EL (cell line): ENCODE data around the gene CDC45.
A peak's percentile ranks its signal among the peaks of the same experiment; 100 is the strongest.

Experiments
- DNase-seq: peaks from one replicate; pipeline ENCODE4 v3.0.0-alpha.2; 2016

CDC45 gene

DNA sequence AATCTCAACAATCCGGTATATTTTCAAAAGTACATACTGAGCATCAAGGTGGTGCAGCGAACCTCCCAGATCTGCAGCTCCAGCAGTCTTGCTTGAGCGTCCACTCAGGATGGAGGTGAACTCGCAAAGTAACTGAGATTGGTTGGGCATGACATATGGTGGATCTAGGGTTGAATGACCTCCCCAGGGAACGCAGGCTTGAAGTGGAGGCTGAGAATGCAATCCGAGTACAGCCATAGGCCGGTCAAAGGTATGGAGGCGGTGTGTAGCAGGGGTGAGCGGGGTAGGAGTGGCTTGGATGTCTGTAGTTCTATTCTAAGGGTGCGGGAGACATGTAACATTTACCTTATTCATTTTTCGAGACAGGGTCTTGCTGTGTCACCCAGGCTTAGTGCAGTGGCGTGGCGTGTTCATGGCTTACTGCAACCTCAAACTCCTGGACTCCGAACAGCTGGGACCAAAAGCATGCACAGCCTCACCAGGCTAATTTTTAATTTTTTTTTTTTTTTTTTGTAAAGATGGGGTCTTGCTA, 31.6 kb upstream of the CDC45 start:
- peak; percentile 59 for DNase-seq

GRCh38 chr22:19448739-19449421, 30.8 kb upstream of the CDC45 start:
- no peak for DNase-seq

- DNase-seq = no peak
Measured at GRCh38 chr22:19449422-19449767, 30.3 kb upstream of the CDC45 start.

DNA sequence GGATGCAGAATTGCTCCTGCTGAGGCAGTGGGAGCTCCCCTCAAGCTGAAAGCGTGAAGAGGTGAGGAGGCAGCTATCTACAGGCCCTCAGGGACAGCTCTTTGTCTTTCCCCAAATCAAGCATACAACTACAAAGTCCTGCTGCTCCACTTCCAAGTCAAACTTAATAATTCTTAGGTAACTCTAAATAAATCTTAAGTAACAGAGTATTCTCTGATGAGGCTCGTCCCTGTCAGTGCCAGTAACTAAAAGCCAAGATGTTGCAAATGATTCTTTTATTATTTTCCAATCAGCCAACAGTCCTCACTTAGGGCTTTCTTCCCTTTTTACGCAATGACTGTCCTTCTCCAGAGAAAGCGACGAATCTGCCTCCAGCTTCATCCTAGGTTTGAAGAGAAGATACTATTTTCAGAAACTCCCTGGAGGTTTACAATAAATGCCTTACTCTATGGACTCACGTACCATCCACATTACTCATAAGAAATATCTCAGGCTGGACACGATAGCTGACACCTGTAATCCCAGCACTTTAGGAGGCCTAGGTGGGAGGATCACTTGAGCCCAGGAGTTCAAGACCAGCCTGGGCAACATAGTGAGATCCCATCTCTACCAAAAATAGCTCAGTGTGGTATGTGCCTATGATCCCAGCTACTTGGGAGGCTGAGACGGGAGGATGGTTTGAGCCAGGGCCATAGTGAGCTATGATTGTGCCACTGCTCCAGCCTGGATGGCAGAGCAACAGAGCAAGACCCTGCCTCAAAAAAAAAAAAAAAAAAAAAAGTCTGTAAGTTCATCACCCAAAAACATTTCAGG, 29.2 kb upstream of the CDC45 start:
- DNase-seq = no peak

- no peak for DNase-seq
Measured at GRCh38 chr22:19451570-19451969, 28.1 kb upstream of the CDC45 start.

DNA sequence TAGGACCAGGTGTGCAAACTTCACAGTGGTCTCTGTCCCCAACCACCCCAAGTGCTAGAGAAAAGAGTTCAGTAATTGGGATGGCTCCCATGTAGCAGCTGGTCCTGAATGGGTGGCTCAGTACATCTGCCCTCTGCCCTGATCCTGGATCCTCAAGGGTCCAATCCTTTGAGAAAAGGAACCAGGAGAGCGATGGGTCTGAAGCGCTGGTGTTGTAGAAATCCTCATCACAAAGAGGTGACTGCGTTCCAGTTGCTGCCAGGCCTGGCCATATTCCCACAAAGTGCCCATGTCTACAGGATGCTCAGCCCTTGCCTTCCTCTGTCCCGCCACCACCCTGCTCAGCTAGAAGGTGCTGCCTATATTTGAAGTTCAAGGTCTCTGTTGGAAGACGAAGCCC, 26.0 kb upstream of the CDC45 start:
- no peak for DNase-seq

DNA sequence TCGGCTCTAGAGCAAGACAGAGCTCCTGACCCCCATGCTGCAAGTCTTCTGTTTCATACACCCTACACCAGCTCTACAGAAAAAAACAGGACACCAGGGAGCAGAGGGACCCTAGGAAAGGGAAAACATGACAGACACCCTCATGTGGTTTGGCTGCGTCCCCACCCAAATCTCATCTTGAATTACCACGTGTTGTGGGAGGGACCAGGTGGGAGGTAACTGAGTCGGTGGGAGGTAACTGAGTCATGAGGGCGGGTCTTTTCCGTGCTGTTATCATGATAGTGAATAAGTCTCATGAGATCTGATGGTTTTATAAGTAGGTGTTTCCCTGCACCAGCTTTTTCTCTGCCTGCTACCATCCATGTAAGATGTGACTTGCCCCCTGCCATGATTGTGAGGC, 25.6 kb upstream of the CDC45 start:
- DNase-seq = no peak

- no peak for DNase-seq
Measured at GRCh38 chr22:19455033-19455432, 24.7 kb upstream of the CDC45 start.

DNA sequence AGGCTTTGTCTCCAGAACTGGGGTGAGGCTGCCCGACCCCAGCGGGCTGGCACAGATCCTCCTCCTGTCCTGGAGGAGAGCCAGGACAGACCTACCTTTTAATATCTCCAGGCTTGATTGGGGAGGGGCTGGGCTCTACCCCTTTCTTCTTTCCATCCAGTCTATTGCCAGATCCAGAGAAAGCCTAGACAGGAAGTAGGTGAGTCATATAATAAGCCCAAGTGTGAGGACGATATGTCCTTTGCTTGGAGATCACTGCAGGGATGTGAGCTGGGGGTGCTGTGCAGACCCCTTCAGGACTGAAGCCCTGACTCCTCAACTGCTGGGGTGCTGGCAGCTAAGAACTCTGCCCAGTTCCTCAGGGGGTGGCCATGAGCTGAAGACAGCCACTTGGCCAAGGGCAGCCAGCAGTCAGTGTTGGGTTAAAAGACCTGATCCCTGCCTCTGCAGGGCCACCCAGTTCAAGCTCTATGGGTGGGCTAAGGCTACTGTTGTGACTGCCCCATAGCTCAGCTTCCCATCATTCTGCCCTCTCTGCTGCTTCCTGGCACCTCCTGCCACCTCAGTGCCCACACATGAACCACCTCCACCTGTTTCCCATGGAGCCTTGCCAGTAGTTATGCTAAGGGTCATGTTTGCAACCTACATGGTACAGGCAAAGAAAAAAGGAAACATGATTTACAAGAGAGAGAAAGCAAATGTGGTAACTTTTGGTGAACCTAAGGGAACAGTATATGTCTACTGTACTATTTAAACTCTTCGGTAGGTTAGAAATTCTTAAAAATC, 23.9 kb upstream of the CDC45 start:
- DNase-seq = no peak

- no peak for DNase-seq
Measured at GRCh38 chr22:19456541-19456940, 23.2 kb upstream of the CDC45 start.

- DNase-seq = no peak
Measured at GRCh38 chr22:19457828-19458428, 21.8 kb upstream of the CDC45 start.

DNA sequence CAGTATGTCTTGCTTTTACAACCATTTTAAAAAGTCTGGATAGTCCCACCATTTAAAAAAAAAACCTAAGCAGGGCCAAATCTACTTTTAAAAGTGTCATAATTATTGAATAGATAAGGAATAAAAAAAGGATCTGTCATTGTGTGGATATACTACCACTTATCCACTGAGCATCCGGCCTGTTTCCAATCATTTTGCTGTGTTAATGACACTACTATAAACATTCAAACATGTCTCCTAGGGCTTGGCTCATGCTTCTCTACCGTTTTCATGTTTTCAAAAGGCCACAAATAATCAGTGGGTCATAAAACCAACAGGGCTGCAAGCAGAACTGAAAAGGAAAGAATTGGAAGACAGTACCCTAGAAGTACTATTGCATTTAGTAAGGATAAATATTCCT, 19.7 kb upstream of the CDC45 start:
- no peak for DNase-seq

DNA sequence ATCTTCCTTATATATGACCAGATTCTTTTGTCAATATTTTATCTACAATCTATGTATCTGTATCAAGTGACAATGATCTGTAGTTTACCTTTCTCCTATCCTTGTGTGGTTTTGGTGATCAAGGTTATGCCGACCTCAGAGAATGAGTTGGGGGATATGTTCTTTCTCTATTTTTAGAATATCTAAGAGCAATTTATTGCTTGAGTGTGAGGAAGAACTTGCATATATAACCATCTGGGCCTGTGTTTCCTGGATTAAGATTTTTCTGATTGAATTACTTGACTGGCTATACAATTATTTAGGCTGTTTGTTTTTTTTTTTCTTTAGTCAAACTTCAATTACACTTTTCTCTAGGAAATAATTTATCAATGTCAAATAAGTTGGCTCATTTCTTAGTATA, 18.2 kb upstream of the CDC45 start:
- DNase-seq = no peak

GRCh38 chr22:19463008-19463407, 16.7 kb upstream of the CDC45 start:
- no peak for DNase-seq

GRCh38 chr22:19463491-19464469, 15.9 kb upstream of the CDC45 start:
- DNase-seq = peak; percentile 91

GRCh38 chr22:19464546-19464945, 15.2 kb upstream of the CDC45 start:
- DNase-seq = no peak

DNA sequence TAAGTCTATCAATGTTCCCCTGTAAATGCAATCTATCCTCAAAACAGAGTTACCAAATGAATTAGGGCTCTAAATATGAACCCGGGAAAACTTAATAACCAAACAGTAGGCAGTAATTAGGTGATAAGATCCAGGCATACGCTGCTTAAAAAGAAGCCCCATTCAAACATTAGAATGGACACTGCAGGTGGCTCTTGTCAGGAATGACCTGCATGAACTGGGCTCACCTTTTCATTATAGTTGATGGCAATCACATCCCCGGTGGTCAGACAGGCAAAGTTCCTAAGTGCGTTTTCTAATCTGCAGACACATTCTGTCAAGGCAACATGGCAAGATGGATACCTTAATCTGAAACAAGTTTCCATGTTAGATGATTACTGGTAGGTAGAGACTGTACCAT, 14.7 kb upstream of the CDC45 start:
- DNase-seq = no peak

DNA sequence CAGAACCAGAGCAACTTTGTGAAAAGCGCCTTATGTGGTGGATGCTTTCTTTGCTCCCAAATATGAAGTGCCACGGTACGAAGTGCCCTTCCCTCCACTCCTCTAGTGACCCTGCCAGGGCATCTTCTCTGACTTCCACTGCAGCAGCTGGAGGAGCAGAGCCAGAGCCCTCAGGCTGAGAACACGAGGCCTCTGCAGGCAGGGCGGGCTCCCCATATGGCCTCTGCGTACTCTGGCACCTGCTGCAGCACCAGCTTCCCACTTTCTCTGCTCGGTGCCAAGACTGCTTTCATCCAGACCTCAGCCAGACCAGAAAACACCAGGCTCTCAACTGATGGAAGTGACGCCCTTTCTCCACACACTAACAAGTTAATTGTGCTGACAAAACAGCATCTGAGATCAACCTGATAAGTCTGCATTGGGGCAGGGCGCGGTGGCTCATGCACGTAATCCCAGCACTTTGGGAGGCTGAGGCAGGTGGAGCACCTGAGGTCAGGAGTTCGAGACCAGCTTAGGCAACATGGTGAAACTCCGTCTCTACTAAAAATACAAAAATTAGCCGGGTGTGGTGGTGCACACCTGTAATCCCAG, 13.5 kb upstream of the CDC45 start:
- DNase-seq = no peak

- DNase-seq = no peak
Measured at GRCh38 chr22:19466848-19467752, 12.6 kb upstream of the CDC45 start.

DNA sequence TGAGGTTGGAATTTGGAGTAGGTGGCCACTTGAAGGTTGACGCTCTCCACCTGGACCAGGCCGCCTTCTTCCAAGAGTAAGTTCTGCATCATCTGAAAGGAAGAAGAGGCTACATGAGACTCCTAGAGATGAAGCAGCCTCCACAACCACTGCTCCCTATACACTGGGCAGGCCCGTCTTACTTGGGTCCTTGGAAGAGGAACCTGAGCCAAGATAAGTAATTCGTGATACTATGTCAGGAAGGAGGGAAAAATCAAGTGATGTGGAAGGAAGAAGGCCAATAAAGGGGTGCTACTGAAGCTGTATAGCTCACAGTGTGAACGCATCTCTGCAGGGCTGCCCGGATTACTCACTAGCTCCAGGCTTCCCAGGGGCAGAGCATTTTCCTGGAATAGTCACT, 11.8 kb upstream of the CDC45 start:
- no peak for DNase-seq
